ENCODE data around the gene TXNL4B.

GRCh38 chr16:72120026-72120425, 26.6 kb upstream of the TXNL4B start:
- TF ChIP-seq MAX (IDR thresholded peaks at IDR 0.05) (no peak), CTCF (IDR thresholded peaks at IDR 0.05; ENCODE audit: low read depth, low read length, missing input control) (no peak), YY1 (IDR thresholded peaks at IDR 0.05) (no peak)
